Loucy (cell line): Measurements from ENCODE around the gene ABCA7.

Source experiments
- H2AFZ ChIP-seq: fragments of 200-600 bp; sonication (generic); 2 replicates; pipeline ENCODE4 v1.6.0; 2016; ENCODE audit warnings: antibody characterized with exemption, mild to moderate bottlenecking, low read length, moderate library complexity
- H3F3A ChIP-seq: fragments of 200-600 bp; 2 replicates; pipeline ENCODE4 v1.6.0; 2016; ENCODE audit warnings: antibody characterized with exemption, low read depth, mild to moderate bottlenecking
- H3K27me3 ChIP-seq: fragments of 200-600 bp; sonication (generic); 2 replicates; pipeline ENCODE4 v1.6.1; 2014; ENCODE audit warnings: low read length, mild to moderate bottlenecking; ENCODE audit not compliant: insufficient read depth, poor library complexity, severe bottlenecking
- H3K36me3 ChIP-seq: fragments of 200-600 bp; sonication (generic); 2 replicates; pipeline ENCODE4 v1.6.1; 2016; ENCODE audit warnings: low read length; ENCODE audit not compliant: insufficient read depth
- H3K4me1 ChIP-seq: fragments of 200-600 bp; sonication (generic); 2 replicates; pipeline ENCODE4 v1.5.1; 2014; ENCODE audit warnings: low read length, mild to moderate bottlenecking; ENCODE audit not compliant: insufficient read depth, poor library complexity, severe bottlenecking
- H3K4me2 ChIP-seq: fragments of 200-600 bp; sonication (generic); 2 replicates; pipeline ENCODE4 v1.6.0; 2014; ENCODE audit warnings: antibody characterized with exemption, low read length, low read depth, mild to moderate bottlenecking; ENCODE audit not compliant: poor library complexity, severe bottlenecking
- H3K4me3 ChIP-seq: fragments of 200-600 bp; sonication (generic); 2 replicates; pipeline ENCODE4 v1.5.1; 2014; ENCODE audit warnings: low read length, mild to moderate bottlenecking, mixed read lengths; ENCODE audit not compliant: poor library complexity, severe bottlenecking
- H3K79me2 ChIP-seq: fragments of 200-600 bp; sonication (generic); 2 replicates; pipeline ENCODE4 v1.6.1; 2014; ENCODE audit warnings: low read length; ENCODE audit not compliant: insufficient read depth
- H3K9ac ChIP-seq: fragments of 200-600 bp; sonication (generic); 2 replicates; pipeline ENCODE4 v1.6.0; 2014; ENCODE audit warnings: mild to moderate bottlenecking, low read depth, low read length, moderate library complexity; ENCODE audit not compliant: poor library complexity, severe bottlenecking
- H3K9me2 ChIP-seq: fragments of 200-600 bp; sonication (generic); replicated peaks from 2 replicates; pipeline ENCODE4 v1.6.1; 2016; ENCODE audit warnings: low read depth, low read length, mixed read lengths
- H3K9me3 ChIP-seq: fragments of 200-600 bp; sonication (generic); 2 replicates; pipeline ENCODE4 v1.6.1; 2014; ENCODE audit warnings: mild to moderate bottlenecking, antibody characterized with exemption, low read length, low read depth; ENCODE audit not compliant: insufficient read depth
- H4K20me1 ChIP-seq: fragments of 200-600 bp; sonication (generic); 2 replicates; pipeline ENCODE4 v1.6.0; 2014; ENCODE audit warnings: antibody characterized with exemption, low read length, mild to moderate bottlenecking; ENCODE audit not compliant: insufficient read depth, poor library complexity, severe bottlenecking
- CTCF ChIP-seq: fragments of 200-600 bp; sonication (generic); conservative IDR thresholded peaks from 2 replicates; pipeline ENCODE4 v1.5.1; 2014; ENCODE audit warnings: mild to moderate bottlenecking, antibody characterized with exemption, low read length
- EZH2phosphoT487 ChIP-seq: fragments of 200-600 bp; IDR thresholded peaks from 2 replicates; pipeline ENCODE4 v1.6.1; 2018; ENCODE audit warnings: antibody characterized with exemption, mild to moderate bottlenecking, moderate library complexity, borderline replicate concordance

Gene ABCA7

GRCh38 chr19:1009981-1010538 lies 29.8 kb upstream of the ABCA7 start:
- Histone ChIP-seq H3K4me2 (no peak overlapping the region), H4K20me1 (peaks cover 18% of the 10 kb centered on the region), H3K9ac (no peak overlapping the region), H3K9me3 (no peaks in the 10 kb centered on the region), H3K4me3 (no peak overlapping the region), H3K9me2 (no peaks in the 10 kb centered on the region), H3F3A (no peaks in the 10 kb centered on the region), H2AFZ (no peak overlapping the region), H3K4me1 (no peaks in the 10 kb centered on the region), H3K79me2 (peaks cover 18% of the 10 kb centered on the region; the same call in 1 of the 2 replicates), H3K36me3 (peaks cover 28% of the 10 kb centered on the region; the same call in 1 of the 2 replicates), H3K27me3 (no peaks in the 10 kb centered on the region)
- TF ChIP-seq CTCF (no peak), EZH2phosphoT487 (no peak)

GRCh38 chr19:1010586-1011510 lies 29.1 kb upstream of the ABCA7 start:
- no peak overlapping the region for H2AFZ ChIP-seq
- no peaks in the 10 kb centered on the region for H3K27me3 ChIP-seq
- peaks cover 28% of the 10 kb centered on the region; the same call in 1 of the 2 replicates for H3K36me3 ChIP-seq
- no peak overlapping the region for H3K4me2 ChIP-seq
- H3F3A ChIP-seq: no peaks in the 10 kb centered on the region
- no peaks in the 10 kb centered on the region for H3K4me1 ChIP-seq
- no peaks in the 10 kb centered on the region for H3K9me2 ChIP-seq
- no peak overlapping the region for H3K9ac ChIP-seq
- no peak overlapping the region for H3K4me3 ChIP-seq
- H3K9me3 ChIP-seq: no peaks in the 10 kb centered on the region
- H3K79me2 ChIP-seq: peaks cover 26% of the 10 kb centered on the region; the same call in 1 of the 2 replicates
- TF ChIP-seq CTCF (no peak), EZH2phosphoT487 (no peak)
- H4K20me1 ChIP-seq: peaks cover 26% of the 10 kb centered on the region

- H3K9me2 ChIP-seq: no peaks in the 10 kb centered on the region
- no peak for TF ChIP-seq EZH2phosphoT487
- TF ChIP-seq CTCF: no peak
- no peaks in the 10 kb centered on the region for H3F3A ChIP-seq
- no peak overlapping the region for H3K9ac ChIP-seq
- H4K20me1 ChIP-seq: peaks cover 36% of the 10 kb centered on the region
- no peaks in the 10 kb centered on the region for H3K9me3 ChIP-seq
- peaks cover 1% of the 10 kb centered on the region for H3K4me1 ChIP-seq
- H3K27me3 ChIP-seq: no peaks in the 10 kb centered on the region
- peaks cover 28% of the 10 kb centered on the region; the same call in 1 of the 2 replicates for H3K36me3 ChIP-seq
- H3K4me2 ChIP-seq: no peak overlapping the region
- H3K4me3 ChIP-seq: no peak overlapping the region
- H3K79me2 ChIP-seq: peaks cover 36% of the 10 kb centered on the region
- no peak overlapping the region for H2AFZ ChIP-seq
These were observed 28.0 kb upstream of the ABCA7 start for GRCh38 chr19:1011831-1012333.
